OCI-LY7 (cell line): ENCODE results near the gene INPP5B.

ENCODE experiments used
- CTCF ChIP-seq: fragments of 200-600 bp; sonication (generic); conservative IDR thresholded peaks from 2 replicates; pipeline ENCODE4 v1.5.1; 2014; ENCODE audit warnings: mild to moderate bottlenecking, antibody characterized with exemption, low read length, moderate library complexity, mixed read lengths
- EZH2phosphoT487 ChIP-seq: fragments of 200-600 bp; sonication (generic); IDR thresholded peaks from 2 replicates; pipeline ENCODE4 v1.6.1; 2018; ENCODE audit warnings: low read depth, borderline replicate concordance, mild to moderate bottlenecking, mixed run types, antibody characterized with exemption, low read length, moderate library complexity, mixed read lengths

DNA sequence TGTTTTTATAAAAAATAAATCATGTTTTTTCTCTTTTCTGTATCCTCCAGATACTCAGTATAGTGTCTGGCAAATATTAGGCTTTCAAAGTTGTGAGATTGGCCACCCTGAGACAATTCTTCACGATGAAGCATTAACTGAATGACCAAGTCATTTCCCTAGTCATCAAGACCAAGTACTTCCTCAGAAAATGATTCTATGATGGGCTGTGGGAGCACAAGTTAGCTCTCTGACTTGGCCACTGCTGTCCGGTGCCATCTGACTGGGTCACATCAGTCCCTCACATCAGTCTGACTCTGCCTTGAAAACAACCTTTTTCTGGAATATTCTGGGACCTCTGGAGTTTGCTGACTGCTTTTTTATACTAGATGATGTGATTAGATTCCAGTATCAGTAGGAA, 125.4 kb downstream of the INPP5B start:
- TF ChIP-seq CTCF (no peak), EZH2phosphoT487 (no peak)
